A549 treated with RU486 at 1 μM for 4 hours (cell line): ENCODE results near the gene RIPOR2. TPM values are rescaled to one million over a fixed set of nuclear protein-coding genes. Genes with fewer than 3 reads are reported as not detected.

ENCODE experiments used
- total RNA-seq: library from RNA; stranded (reverse); fragments of 200-300 nt; extraction: Qiagen RNA extraction; gene quantifications from 5 replicates; pipeline ENCODE4 v1.2.3, GENCODE V29; 2022; ENCODE audit warnings: low read depth

RIPOR2 gene
- not detected in 5 replicates for total RNA-seq

GRCh38 chr6:24935366-24936152, at the start of gene RIPOR2:
RIPOR2 (minus strand) TSS chr6:24935960; CDS start chr6:24935898, 62 bp downstream.

GRCh38 chr6:24798740-24799540, 136.8 kb downstream of the RIPOR2 start, which contains the start of gene ARMH2:
ARMH2 (minus strand) TSS chr6:24798917; CDS start chr6:24798857, 60 bp downstream.

GRCh38 chr6:24774696-24775519, 160.9 kb downstream of the RIPOR2 start, which contains the start of gene GMNN:
GMNN (plus strand) TSS chr6:24774937; CDS start chr6:24777247, 2,310 bp downstream.

Other genes with a start within 250 kb of the RIPOR2 start
- gene C6orf62, start 216.8 kb downstream of the RIPOR2 start, total RNA-seq = 49.3 to 61.2 TPM (median 52.0 TPM) in 5 replicates
- 53.5 to 64.3 TPM (median 56.0 TPM) in 5 replicates for gene GMNN, start 161.0 kb downstream of the RIPOR2 start, total RNA-seq
- not detected in 5 replicates for gene ARMH2, start 137.0 kb downstream of the RIPOR2 start, total RNA-seq